GM10266 (cell line): Measurements from ENCODE around the gene PADI6.

Experiments used
- DNase-seq: peaks from one replicate; pipeline ENCODE4 v3.0.0; 2012; ENCODE audit errors: extremely low spot score
- CTCF ChIP-seq: IDR thresholded peaks from 2 replicates; pipeline ENCODE4 v1.5.1; 2012; ENCODE audit warnings: mild to moderate bottlenecking, low read depth; ENCODE audit not compliant: control insufficient read depth, insufficient read depth; ENCODE audit errors: missing control alignments

PADI6 gene

GRCh38 chr1:17425806-17426600, 54.0 kb downstream of the PADI6 start:
- TF ChIP-seq CTCF, result no peak

GRCh38 chr1:17427696-17428660, 56.0 kb downstream of the PADI6 start:
- no peak for DNase-seq

More at GRCh38 chr1:17425806-17426600, 54.0 kb downstream of the PADI6 start:
- DNase-seq, result no peak

GRCh38 chr1:17429183-17429582, 57.2 kb downstream of the PADI6 start:
- DNase-seq, result no peak
- no peak for TF ChIP-seq CTCF

More at GRCh38 chr1:17427696-17428660, 56.0 kb downstream of the PADI6 start:
- no peak for TF ChIP-seq CTCF

- DNase-seq, result no peak
- TF ChIP-seq CTCF, result no peak
Measured at GRCh38 chr1:17432412-17432811, 60.4 kb downstream of the PADI6 start.

GRCh38 chr1:17433261-17433660, 61.3 kb downstream of the PADI6 start:
- TF ChIP-seq CTCF, result no peak
- no peak for DNase-seq

- DNase-seq, result no peak
- no peak for TF ChIP-seq CTCF
Measured at GRCh38 chr1:17434016-17434415, 62.0 kb downstream of the PADI6 start.
